K562 (cell line): ENCODE measurements around the gene AQP5. TPM values are rescaled to one million over a fixed set of nuclear protein-coding genes. Genes with fewer than 3 reads are reported as not detected.

Source experiments
- ATAC-seq: fragments of 200-7000 bp; cut with Tn5 transposase; 3 replicates; pipeline ENCODE4 v1.9.1; 2020; ENCODE audit warnings: moderate library complexity
- BruUV-seq: library from RNA; stranded (reverse); fragments of 400-500 nt; replicated peaks from 2 replicates; lab custom pipeline; 2021; lab: Mats Ljungman, UMichigan
- CTCF ChIA-PET: fragments of 300-600 bp; formaldehyde crosslinking; extraction: SDS; loops from one replicate; lab custom pipeline; 2021; ENCODE audit warnings: low intra/inter-chr PET ratio; lab: Yijun Ruan, JAX
- POLR2A ChIA-PET: fragments of 300-600, 350-650 bp; sonication (Branson Sonifier 250); formaldehyde crosslinking; extraction: SDS; loops from one replicate; lab custom pipeline; 2021; ENCODE audit warnings: antibody characterized with exemption, inconsistent platforms; lab: Yijun Ruan, JAX
- DNase-seq, 4 experiments: peaks; one replicate each; pipeline versions ENCODE4 v3.0.0 to v3.0.0-alpha.2; 2011 to 2018; ENCODE audit warnings: low spot score in 3 of 4, mixed read lengths in 3 of 4; ENCODE audit errors: extremely low read depth in 1 of 4
- FAIRE-seq: peaks from 2 replicates; lab custom pipeline; 2011; peaks lifted over from hg19 to GRCh38; lab: Jason Lieb, UNC
- H2AFZ ChIP-seq: 2 replicates; pipeline ENCODE4 v1.6.0; 2011; ENCODE audit warnings: low read depth, low read length, control low read depth, inconsistent platforms
- H3K27ac ChIP-seq: fragments of 200-600 bp; 3 replicates; pipeline ENCODE4 v1.8.0; 2011; ENCODE audit warnings: low read depth, mild to moderate bottlenecking, control low read depth, inconsistent platforms, low read length, moderate library complexity, mixed read lengths; ENCODE audit errors: extremely low read depth
- H3K27me3 ChIP-seq, 2 experiments: fragments of 300-600 bp in 1 of 2; 2 replicates in 1 of 2; 3 replicates in 1 of 2; pipeline versions ENCODE4 v1.6.0 to v1.8.0; 2011; ENCODE audit warnings: inconsistent platforms in 2 of 2, low read length in 2 of 2, mild to moderate bottlenecking in 1 of 2, mixed read lengths in 1 of 2, moderate library complexity in 1 of 2; ENCODE audit not compliant: control insufficient read depth in 2 of 2, insufficient read depth in 2 of 2
- H3K36me3 ChIP-seq: fragments of 300-600 bp; 3 replicates; pipeline ENCODE4 v1.8.0; 2011; ENCODE audit warnings: mild to moderate bottlenecking, low read length, inconsistent platforms; ENCODE audit not compliant: control insufficient read depth, insufficient read depth
- H3K4me1 ChIP-seq, 2 experiments: fragments of 200-600 bp in 1 of 2; replicated peaks in 1 of 2; 2 replicates in 1 of 2; 3 replicates in 1 of 2; pipeline versions ENCODE4 v1.5.1 to v1.8.0; 2011; ENCODE audit warnings: inconsistent platforms in 2 of 2, low read length in 2 of 2, mild to moderate bottlenecking in 1 of 2, mixed read lengths in 1 of 2, moderate library complexity in 1 of 2; ENCODE audit not compliant: control insufficient read depth in 2 of 2, insufficient read depth in 2 of 2
- H3K4me2 ChIP-seq: 2 replicates; pipeline ENCODE4 v1.6.1; 2011; ENCODE audit warnings: low read length, control low read depth, inconsistent platforms, mixed read lengths; ENCODE audit not compliant: insufficient read depth
- H3K4me3 ChIP-seq: fragments of 200-600 bp; sonication (generic), shearing (Covaris generic); 2 replicates; pipeline ENCODE4 v1.5.1; 2016; ENCODE audit warnings: control low read depth, inconsistent platforms
- H3K79me2 ChIP-seq: fragments of 200-600 bp; 3 replicates; pipeline ENCODE4 v1.8.0; 2011; ENCODE audit warnings: low read length, inconsistent platforms; ENCODE audit not compliant: control insufficient read depth, insufficient read depth
- H3K9ac ChIP-seq, 2 experiments: 2 replicates each; pipeline versions ENCODE4 v1.6.0 to v1.6.1; 2011; ENCODE audit warnings: low read depth in 2 of 2, low read length in 2 of 2, control low read depth in 1 of 2, inconsistent platforms in 1 of 2, mild to moderate bottlenecking in 1 of 2, mixed read lengths in 1 of 2; ENCODE audit not compliant: insufficient read depth in 1 of 2
- H3K9me1 ChIP-seq: one replicate; pipeline ENCODE4 v1.6.0; 2011; ENCODE audit warnings: inconsistent platforms, mild to moderate bottlenecking, low read length, moderate library complexity; ENCODE audit not compliant: control insufficient read depth, insufficient read depth
- H3K9me3 ChIP-seq: replicated peaks from 2 replicates; pipeline ENCODE4 v1.5.1; 2011; ENCODE audit warnings: low read depth, low read length, inconsistent platforms; ENCODE audit not compliant: control insufficient read depth, insufficient read depth
- H4K20me1 ChIP-seq: replicated peaks from 2 replicates; pipeline ENCODE4 v1.6.1; 2011; ENCODE audit warnings: low read length, inconsistent platforms, mixed read lengths; ENCODE audit not compliant: control insufficient read depth, insufficient read depth
- CEBPB ChIP-seq: fragments of 450-650 bp; IDR thresholded peaks from 2 replicates; pipeline ENCODE4 v1.6.1; 2016; ENCODE audit warnings: missing genetic modification characterization, missing compliant biosample characterization
- CEBPG ChIP-seq, 3 experiments: fragments of 200-800 bp in 1 of 3; sonication (Bioruptor generic) in 1 of 3; sonication (generic) in 1 of 3; formaldehyde crosslinking in 1 of 3; IDR thresholded peaks in 2 of 3; conservative IDR thresholded peaks in 1 of 3; 2 replicates each; pipeline versions ENCODE4 v1.6.1 to v1.8.0; 2016 to 2022; ENCODE audit warnings: missing compliant biosample characterization in 2 of 3, missing genetic modification characterization in 2 of 3, mild to moderate bottlenecking in 1 of 3, missing genetic modification reagents in 1 of 3
- DNMT1 ChIP-seq: fragments of 450-650 bp; IDR thresholded peaks from 2 replicates; pipeline ENCODE4 v1.6.1; 2016; ENCODE audit warnings: antibody characterized with exemption, mild to moderate bottlenecking
- ETV5 ChIP-seq: sonication (generic); formaldehyde crosslinking; IDR thresholded peaks from 2 replicates; pipeline ENCODE4 v1.4.0; 2020; ENCODE audit warnings: low read depth, mild to moderate bottlenecking, missing genetic modification reagents
- HNRNPLL ChIP-seq: fragments of 200-400 bp; formaldehyde crosslinking; IDR thresholded peaks from 2 replicates; pipeline ENCODE4 v1.6.1; 2017; ENCODE audit warnings: low read length, low read depth, mild to moderate bottlenecking; ENCODE audit not compliant: poor library complexity, severe bottlenecking
- MTA2 ChIP-seq: fragments of 450-650 bp; IDR thresholded peaks from 2 replicates; pipeline ENCODE4 v1.6.1; 2016; ENCODE audit warnings: low read depth
- PCBP1 ChIP-seq: fragments of 200-400 bp; formaldehyde crosslinking; IDR thresholded peaks from 2 replicates; pipeline ENCODE4 v1.6.1; 2018; ENCODE audit warnings: mild to moderate bottlenecking, low read depth, low read length; ENCODE audit not compliant: poor library complexity, severe bottlenecking
- TEAD2 ChIP-seq: fragments of 450-650 bp; IDR thresholded peaks from 2 replicates; pipeline ENCODE4 v1.6.1; 2016; ENCODE audit warnings: missing genetic modification characterization, control low read depth, missing compliant biosample characterization
- ZNF592 ChIP-seq: fragments of 450-650 bp; IDR thresholded peaks from 2 replicates; pipeline ENCODE4 v1.6.1; 2017; ENCODE audit warnings: antibody characterized with exemption, mild to moderate bottlenecking
- WGBS: fragments of 100-300 bp; shearing (Covaris generic); methylation state at CpG from one replicate; pipeline ENCODE4 v1.1.6; 2016; ENCODE audit warnings: low coverage, mixed read lengths; ENCODE audit not compliant: insufficient coverage; ENCODE audit errors: missing lambda C conversion rate; 5-methylcytosine and 5-hydroxymethylcytosine counted together
- in situ Hi-C: fragments of 300-500 bp; cut with MboI; formaldehyde crosslinking; loops from 4 replicates; pipeline ENCODE4 v1.15.0; 2018; ENCODE audit warnings: inconsistent platforms, mixed read lengths
- intact Hi-C: fragments of 100-400 bp; cut with micrococcal nuclease; formaldehyde crosslinking; loops from 2 replicates; pipeline ENCODE4 v1.14.2; 2022
- polyA plus RNA-seq, 8 experiments: library from polyadenylated mRNA; depleted of rRNA in 4 of 8; stranded (reverse) in 5 of 8; unstranded in 3 of 8; fragments of >200 nt; fragmentation: Nextera tagmentation in 2 of 8; fragmentation: Illumina TruSeq in 1 of 8; extraction: Ambion mirVana in 2 of 8; extraction: Trizol in 1 of 8; gene quantifications; 2 replicates each; pipeline versions ENCODE4 v1.2.1 to v1.2.3, GENCODE V29; 2011 to 2014; ENCODE audit warnings: inconsistent platforms in 1 of 8, missing spikeins in 1 of 8
- total RNA-seq, 7 experiments: library from RNA; depleted of rRNA in 6 of 7; stranded (reverse); fragments of >200 nt in 6 of 7; fragmentation: Illumina TruSeq in 2 of 7; extraction: Trizol in 2 of 7; gene quantifications; 2 replicates each; pipeline versions ENCODE4 v1.2.1 to v1.2.3, GENCODE V29; 2011 to 2021; ENCODE audit warnings: low replicate concordance in 1 of 7

AQP5 gene
- total and polyA plus RNA-seq, 9 of the 15 experiments (the other 6 are each of a cell fraction or from before 2014, with no cell fraction given): not detected

DNA sequence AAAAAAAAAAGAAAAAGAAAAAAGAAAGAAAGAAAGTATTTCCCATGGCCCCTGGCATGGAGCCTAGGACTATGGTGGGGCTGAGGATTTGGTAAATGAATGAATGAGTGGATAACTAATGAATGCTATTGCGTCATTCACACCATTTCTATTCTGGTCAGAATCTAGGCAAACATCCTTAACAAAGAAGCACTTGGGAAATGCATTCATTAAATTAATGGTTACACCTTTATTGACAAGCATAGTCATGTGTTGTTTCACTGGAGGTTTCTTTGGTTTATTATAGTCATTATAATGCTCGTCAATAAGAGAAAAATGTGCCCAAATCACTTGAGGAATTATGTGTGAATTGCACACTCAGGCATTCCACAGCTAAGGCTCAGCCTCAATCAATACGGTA, 24.7 kb upstream of the AQP5 start:
- no peaks in the 10 kb centered on the region for H3K9me3 ChIP-seq
- H3K4me1 ChIP-seq: no peaks in the 10 kb centered on the region
- no TSS peak for BruUV-seq
- H4K20me1 ChIP-seq: no peaks in the 10 kb centered on the region
- H3K36me3 ChIP-seq: no peaks in the 10 kb centered on the region
- H3K27ac ChIP-seq: no peak overlapping the region
- 36% methylated on average over 3 of the region's 3 CpGs for WGBS
- FAIRE-seq: no peak
- H3K27me3 ChIP-seq: no peaks in the 10 kb centered on the region
- in situ Hi-C loops: no loop called here
- intact Hi-C loops: no loop called here
- no peak overlapping the region for H2AFZ ChIP-seq
- DNase-seq: no peak
- H3K9ac ChIP-seq: no peak overlapping the region
- ChIA-PET CTCF (interaction anchor here (0.5 kb wide), 1 partner anchor 100 kb away, joined by 7 read pairs; no protein-coding TSS in a partner anchor), POLR2A (interaction anchor here (1.0 kb wide), 1 partner anchor 8 kb away, joined by 4 read pairs; no protein-coding TSS in a partner anchor)
- H3K9me1 ChIP-seq: no peaks in the 10 kb centered on the region
- H3K4me2 ChIP-seq: no peak overlapping the region
- ATAC-seq: no peak
- no peaks in the 10 kb centered on the region for H3K79me2 ChIP-seq
- TF ChIP-seq DNMT1 (no peak), HNRNPLL (no peak), ZNF592 (no peak), TEAD2 (no peak), CEBPB (tag) (peak; percentile 48; the same call in 1 of the 2 replicates), MTA2 (no peak), CEBPG (CRISPR knock-in tag; IDR thresholded peaks at IDR 0.05) (no peak), CEBPG (tag; conservative IDR thresholded peaks at IDR 0.05 in 1 of 2, IDR thresholded peaks at IDR 0.05 in 1 of 2) (peak in 1 of 2 experiments; percentile 68; a peak in 3 of 4 replicates), ETV5 (CRISPR knock-in tag) (no peak), PCBP1 (no peak)
- H3K4me3 ChIP-seq: no peak overlapping the region
